DND-41 (cell line): ENCODE data around the gene LSM4.
A peak's percentile ranks its signal among the peaks of the same experiment; 100 is the strongest.

ENCODE experiments used
- ATAC-seq: fragments of 200-7000 bp; cut with Tn5 transposase; 3 replicates; pipeline ENCODE4 v1.9.1; 2021; ENCODE audit warnings: low read depth; ENCODE audit not compliant: insufficient read depth
- DNase-seq: peaks from one replicate; pipeline ENCODE4 v3.0.0-alpha.2; 2020
- H2AFZ ChIP-seq: 2 replicates; pipeline ENCODE4 v1.6.0; 2012; ENCODE audit warnings: low read depth, low read length
- H3K27ac ChIP-seq: 2 replicates; pipeline ENCODE4 v1.5.1; 2012; ENCODE audit warnings: low read length, inconsistent platforms
- H3K27me3 ChIP-seq: fragments of 200-600 bp; sonication (generic); 2 replicates; pipeline ENCODE4 v1.6.0; 2012; ENCODE audit warnings: low read length, mild to moderate bottlenecking, inconsistent platforms; ENCODE audit not compliant: insufficient read depth, poor library complexity
- H3K36me3 ChIP-seq: 2 replicates; pipeline ENCODE4 v1.5.1; 2012; ENCODE audit warnings: low read length, inconsistent platforms; ENCODE audit not compliant: insufficient read depth
- H3K4me1 ChIP-seq: 2 replicates; pipeline ENCODE4 v1.5.1; 2012; ENCODE audit warnings: mild to moderate bottlenecking, low read length; ENCODE audit not compliant: insufficient read depth
- H3K4me2 ChIP-seq: 2 replicates; pipeline ENCODE4 v1.6.0; 2012; ENCODE audit warnings: mild to moderate bottlenecking, moderate library complexity, low read length, inconsistent platforms; ENCODE audit not compliant: insufficient read depth
- H3K4me3 ChIP-seq, 2 experiments: fragments of 200-600 bp in 1 of 2; shearing (Covaris generic) in 1 of 2; 2 replicates each; pipeline ENCODE4 v1.5.1; 2012 to 2016; ENCODE audit warnings: inconsistent platforms in 2 of 2, low read length in 2 of 2, mild to moderate bottlenecking in 2 of 2, low read depth in 1 of 2, moderate library complexity in 1 of 2
- H3K79me2 ChIP-seq: 2 replicates; pipeline ENCODE4 v1.6.0; 2012; ENCODE audit warnings: low read length, inconsistent platforms; ENCODE audit not compliant: insufficient read depth
- H3K9ac ChIP-seq: 2 replicates; pipeline ENCODE4 v1.6.0; 2012; ENCODE audit warnings: low read depth, mild to moderate bottlenecking, inconsistent platforms, low read length, moderate library complexity
- H3K9me3 ChIP-seq: 2 replicates; pipeline ENCODE4 v1.5.1; 2012; ENCODE audit warnings: low read length, moderate library complexity, mild to moderate bottlenecking, inconsistent platforms; ENCODE audit not compliant: insufficient read depth, severe bottlenecking
- H4K20me1 ChIP-seq: 2 replicates; pipeline ENCODE4 v1.6.0; 2012; ENCODE audit warnings: low read length; ENCODE audit not compliant: insufficient read depth
- EZH2 ChIP-seq: IDR thresholded peaks from 3 replicates; pipeline ENCODE4 v1.6.1; 2012; ENCODE audit warnings: borderline replicate concordance, low read depth, mild to moderate bottlenecking, moderate library complexity, low read length, inconsistent platforms; ENCODE audit not compliant: severe bottlenecking
- TF ChIP-seq, protein P1 (sequence below): IDR thresholded peaks from 2 replicates; pipeline ENCODE4 v1.5.1; 2012; ENCODE audit warnings: borderline replicate concordance, low read length, moderate library complexity, mild to moderate bottlenecking; ENCODE audit not compliant: poor library complexity, severe bottlenecking; ENCODE audit errors: extremely low read depth

The LSM4 gene

DNA sequence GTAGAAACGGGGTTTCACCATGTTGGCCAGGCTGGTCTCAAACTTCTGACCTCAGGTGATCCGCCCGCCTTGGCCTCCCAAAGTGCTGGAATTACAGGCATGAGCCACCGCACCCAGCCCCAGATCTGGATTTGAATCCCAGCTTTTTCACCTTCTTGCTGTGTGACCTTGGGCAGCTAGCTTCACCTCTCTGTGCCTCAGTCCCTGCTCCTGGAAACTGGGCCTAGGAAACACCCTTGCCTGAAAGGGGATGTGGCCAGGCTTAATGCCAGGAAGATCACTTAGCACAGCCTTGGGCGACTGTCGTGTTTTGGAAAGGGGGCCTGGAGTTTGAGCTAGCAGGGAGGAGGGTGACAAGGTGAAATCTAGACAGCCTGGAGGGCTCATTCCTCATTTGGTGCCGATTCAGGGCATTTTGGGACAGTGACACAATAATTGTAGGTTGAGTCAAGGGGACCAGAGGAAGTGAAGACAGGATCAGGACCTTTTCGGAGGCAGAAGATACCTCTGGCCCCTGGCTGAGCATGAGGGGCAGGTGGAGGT is 19.3 kb upstream of the LSM4 start:
- no peaks in the 10 kb centered on the region for H3K36me3 ChIP-seq
- no peak overlapping the region for H2AFZ ChIP-seq
- no peak for ATAC-seq
- DNase-seq: no peak
- H3K79me2 ChIP-seq: no peaks in the 10 kb centered on the region
- no peak overlapping the region for H3K9ac ChIP-seq
- peaks cover 14% of the 10 kb centered on the region for H3K4me1 ChIP-seq
- H3K27ac ChIP-seq: no peak overlapping the region
- no peaks in the 10 kb centered on the region for H4K20me1 ChIP-seq
- no peaks in the 10 kb centered on the region for H3K9me3 ChIP-seq
- no peak overlapping the region for H3K4me3 ChIP-seq
- TF ChIP-seq, protein P1, sequence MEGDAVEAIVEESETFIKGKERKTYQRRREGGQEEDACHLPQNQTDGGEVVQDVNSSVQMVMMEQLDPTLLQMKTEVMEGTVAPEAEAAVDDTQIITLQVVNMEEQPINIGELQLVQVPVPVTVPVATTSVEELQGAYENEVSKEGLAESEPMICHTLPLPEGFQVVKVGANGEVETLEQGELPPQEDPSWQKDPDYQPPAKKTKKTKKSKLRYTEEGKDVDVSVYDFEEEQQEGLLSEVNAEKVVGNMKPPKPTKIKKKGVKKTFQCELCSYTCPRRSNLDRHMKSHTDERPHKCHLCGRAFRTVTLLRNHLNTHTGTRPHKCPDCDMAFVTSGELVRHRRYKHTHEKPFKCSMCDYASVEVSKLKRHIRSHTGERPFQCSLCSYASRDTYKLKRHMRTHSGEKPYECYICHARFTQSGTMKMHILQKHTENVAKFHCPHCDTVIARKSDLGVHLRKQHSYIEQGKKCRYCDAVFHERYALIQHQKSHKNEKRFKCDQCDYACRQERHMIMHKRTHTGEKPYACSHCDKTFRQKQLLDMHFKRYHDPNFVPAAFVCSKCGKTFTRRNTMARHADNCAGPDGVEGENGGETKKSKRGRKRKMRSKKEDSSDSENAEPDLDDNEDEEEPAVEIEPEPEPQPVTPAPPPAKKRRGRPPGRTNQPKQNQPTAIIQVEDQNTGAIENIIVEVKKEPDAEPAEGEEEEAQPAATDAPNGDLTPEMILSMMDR: no peak
- TF ChIP-seq EZH2: no peak
- H3K27me3 ChIP-seq: peaks cover 24% of the 10 kb centered on the region
- H3K4me2 ChIP-seq: no peak overlapping the region

DNA sequence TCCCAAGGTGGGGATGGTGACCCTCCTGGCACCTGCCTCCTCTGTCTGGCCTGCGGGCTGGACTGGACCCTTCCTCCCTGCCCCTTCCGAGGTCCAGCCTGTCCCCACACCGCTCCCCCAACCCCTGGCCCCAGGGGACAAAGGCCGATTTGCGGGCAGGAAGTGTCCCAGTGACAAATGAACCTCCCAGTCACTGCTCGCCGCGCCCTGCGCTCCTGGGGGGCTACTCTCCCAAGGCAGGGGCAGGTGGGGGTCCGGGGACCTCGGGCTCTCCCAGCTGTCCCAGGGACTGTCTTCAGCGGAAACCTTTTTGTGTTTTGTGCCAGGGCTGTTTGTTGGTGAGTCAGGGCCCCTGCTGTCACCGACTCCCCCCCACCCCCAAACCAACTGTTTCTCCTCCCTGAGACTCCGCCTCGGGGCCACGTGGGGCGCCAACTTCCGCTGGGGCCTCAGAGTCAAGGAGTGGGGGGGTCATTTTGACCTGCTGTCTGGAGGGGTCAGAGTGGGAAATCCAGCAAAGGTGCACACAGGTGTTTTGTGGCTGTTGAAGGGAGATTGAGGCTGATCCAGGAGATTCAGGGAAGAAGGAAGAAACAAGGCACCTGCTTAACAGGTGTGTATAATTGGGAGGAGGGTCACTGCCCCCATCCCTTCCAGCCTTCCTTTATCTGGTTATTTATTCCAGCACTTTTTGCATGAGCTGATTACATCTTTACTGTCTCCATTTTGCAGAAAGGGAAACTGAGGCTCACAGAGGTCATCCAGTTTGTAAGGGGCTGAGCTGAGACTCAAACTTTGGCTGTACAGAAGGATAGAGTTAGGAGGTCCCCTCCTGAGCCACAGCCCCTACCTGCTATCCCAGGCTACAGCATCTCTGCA is 18.4 kb upstream of the LSM4 start:
- Histone ChIP-seq H3K79me2 (no peaks in the 10 kb centered on the region), H3K27me3 (peaks cover 24% of the 10 kb centered on the region), H4K20me1 (no peaks in the 10 kb centered on the region), H2AFZ (0 out of 2 replicates have a peak overlapping the region, but pooled peaks have one; percentile 56), H3K9me3 (no peaks in the 10 kb centered on the region), H3K4me2 (peak overlapping the region; percentile 74), H3K36me3 (no peaks in the 10 kb centered on the region), H3K4me3 (peak overlapping the region in 1 of 2 experiments; percentile 56; a peak in 3 of 4 replicates), H3K4me1 (peaks cover 14% of the 10 kb centered on the region), H3K9ac (peak overlapping the region; percentile 47; the same call in 1 of the 2 replicates), H3K27ac (no peak overlapping the region)
- TF ChIP-seq, protein P1: no peak
- DNase-seq (peak; percentile 60), ATAC-seq (peak; percentile 74)

DNA sequence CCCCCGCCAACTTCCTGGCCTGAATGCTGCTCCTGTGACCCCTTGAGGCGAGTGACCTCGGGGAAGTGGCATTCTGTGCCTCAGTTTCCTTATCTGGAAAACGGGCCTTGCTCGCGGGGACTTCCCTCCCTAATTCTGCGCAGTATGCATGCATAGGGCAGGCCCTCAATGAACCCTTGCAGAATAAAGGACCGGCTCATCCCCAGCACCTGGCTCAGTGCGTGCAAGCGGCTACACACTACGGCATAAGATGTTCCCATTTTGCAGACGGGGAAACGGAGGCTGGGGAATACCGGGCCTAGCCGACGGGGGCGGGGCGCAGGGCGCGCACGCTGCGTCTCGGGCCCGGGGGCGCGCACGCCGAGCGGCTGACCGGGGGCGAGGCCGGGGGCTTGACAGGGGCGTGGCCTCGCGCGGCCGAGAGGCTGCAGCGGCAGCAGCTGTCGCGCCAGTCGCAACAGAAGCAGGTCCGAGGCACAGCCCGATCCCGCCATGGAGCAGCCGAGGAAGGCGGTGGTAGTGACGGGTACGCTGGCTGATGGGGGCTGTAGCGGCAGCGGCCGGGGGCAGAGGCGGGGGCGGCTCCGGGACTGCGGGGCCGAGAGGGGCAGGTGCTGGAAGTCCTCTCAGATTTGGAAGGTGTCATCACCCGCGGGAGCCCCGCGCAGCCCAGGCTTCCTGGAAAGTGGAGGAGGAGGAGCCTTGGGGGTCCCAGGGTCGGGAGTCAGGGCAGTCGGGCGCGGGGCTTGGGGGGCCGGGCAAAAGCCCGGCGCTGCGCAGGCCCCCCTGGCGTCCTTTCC is 17.5 kb upstream of the LSM4 start, which contains the start of gene PGPEP1:
Gene PGPEP1 (plus strand): TSS at position 409 of the 800 bp plus-strand sequence. CDS start 84 bp downstream, at position 493.
- H2AFZ ChIP-seq: peak within 1 kb of the TSS; percentile 56
- peak; percentile 58 for ATAC-seq

More for the DNA sequence above, 17.5 kb upstream of the LSM4 start, which contains the start of gene PGPEP1:
- DNase-seq: peak; percentile 50
- Histone ChIP-seq H3K9me3 (no peaks in the 10 kb centered on the region), H4K20me1 (no peaks in the 10 kb centered on the region), H3K36me3 (no peaks in the 10 kb centered on the region), H3K4me2 (peak within 1 kb of the TSS; percentile 74), H3K27me3 (peaks cover 24% of the 10 kb centered on the region), H3K9ac (peak within 1 kb of the TSS; percentile 47), H3K4me1 (peaks cover 14% of the 10 kb centered on the region), H3K79me2 (no peaks in the 10 kb centered on the region), H3K4me3 (peak within 1 kb of the TSS; percentile 4 to 56; a peak in 3 of 4 replicates), H3K27ac (no peak within 1 kb of the TSS)
- TF ChIP-seq, protein P1: no peak
- TF ChIP-seq EZH2: peak; percentile 84
